H1 (cell line): ENCODE data around the gene FRK. TPM values are rescaled to one million over a fixed set of nuclear protein-coding genes. Genes with fewer than 3 reads are reported as not detected.

Source experiments
- CTCF ChIA-PET: fragments of 300-600 bp; sonication (Branson Sonifier 250); formaldehyde crosslinking; loops from one replicate; lab custom pipeline; 2021; ENCODE audit not compliant: partially characterized antibody; lab: Charles Lee
- POLR2A ChIA-PET: fragments of 300-600 bp; sonication (Branson Sonifier 250); formaldehyde crosslinking; loops from one replicate; lab custom pipeline; 2021; ENCODE audit warnings: inconsistent platforms; ENCODE audit not compliant: partially characterized antibody; lab: Charles Lee
- DNase-seq, 2 experiments: peaks; one replicate each; pipeline versions ENCODE4 v3.0.0 to v3.0.0-alpha.2; 2010 to 2022; ENCODE audit warnings: low spot score in 2 of 2, low read depth in 1 of 2, mixed read lengths in 1 of 2
- FAIRE-seq: peaks from 2 replicates; lab custom pipeline; 2011; peaks lifted over from hg19 to GRCh38; lab: Jason Lieb, UNC
- H2AFZ ChIP-seq: 2 replicates; pipeline ENCODE4 v1.8.1; 2012; ENCODE audit warnings: low read length, inconsistent platforms
- H2AK5ac ChIP-seq: 2 replicates; pipeline ENCODE4 v1.6.1; 2013; ENCODE audit warnings: low read depth, low read length
- H2BK120ac ChIP-seq: replicated peaks from 2 replicates; pipeline ENCODE3; 2013; ENCODE audit warnings: low read depth, low read length, inconsistent platforms
- H2BK12ac ChIP-seq: 2 replicates; pipeline ENCODE4 v1.6.1; 2013; ENCODE audit warnings: low read depth, low read length
- H2BK15ac ChIP-seq: 2 replicates; pipeline ENCODE4 v1.6.1; 2013; ENCODE audit warnings: low read length
- H2BK20ac ChIP-seq: 2 replicates; pipeline ENCODE4 v1.6.1; 2013; ENCODE audit warnings: low read length
- H2BK5ac ChIP-seq: 2 replicates; pipeline ENCODE4 v1.6.1; 2013; ENCODE audit warnings: low read depth, low read length
- H3K14ac ChIP-seq: 2 replicates; pipeline ENCODE4 v1.6.1; 2013; ENCODE audit warnings: inconsistent platforms; ENCODE audit not compliant: insufficient read length
- H3K18ac ChIP-seq: 2 replicates; pipeline ENCODE4 v1.6.1; 2013; ENCODE audit warnings: low read length; ENCODE audit errors: extremely low read depth
- H3K23ac ChIP-seq: 2 replicates; pipeline ENCODE4 v1.6.1; 2013; ENCODE audit warnings: inconsistent platforms; ENCODE audit not compliant: insufficient read length
- H3K23me2 ChIP-seq: 2 replicates; pipeline ENCODE4 v1.6.1; 2013; ENCODE audit warnings: low read depth, low read length
- H3K27ac ChIP-seq: 2 replicates; pipeline ENCODE4 v1.6.1; 2011; ENCODE audit warnings: low read depth, low read length, inconsistent platforms
- H3K27me3 ChIP-seq, 4 experiments: replicated peaks in 1 of 4; 1 replicate in 1 of 4; 2 replicates in 3 of 4; pipeline versions ENCODE4 v1.6.1 to v1.8.1; 2011 to 2013; ENCODE audit warnings: low read length in 3 of 4, mild to moderate bottlenecking in 3 of 4, inconsistent platforms in 2 of 4, mixed read lengths in 2 of 4, moderate library complexity in 1 of 4; ENCODE audit not compliant: control insufficient read depth in 3 of 4, insufficient read depth in 3 of 4; ENCODE audit errors: extremely low read depth in 1 of 4
- H3K36me3 ChIP-seq, 4 experiments: 2 replicates each; pipeline versions ENCODE4 v1.6.1 to v1.8.1; 2011 to 2013; ENCODE audit warnings: mild to moderate bottlenecking in 4 of 4, low read length in 3 of 4, moderate library complexity in 2 of 4, control low read depth in 1 of 4, inconsistent platforms in 1 of 4; ENCODE audit not compliant: insufficient read depth in 4 of 4, control insufficient read depth in 2 of 4
- H3K4ac ChIP-seq: replicated peaks from 2 replicates; pipeline ENCODE3; 2013; ENCODE audit warnings: low read length, low read depth, mixed read lengths, inconsistent platforms; ENCODE audit not compliant: insufficient read length
- H3K4me1 ChIP-seq, 4 experiments: replicated peaks in 1 of 4; 1 replicate in 1 of 4; 2 replicates in 3 of 4; pipeline versions ENCODE4 v1.6.1 to v1.8.1; 2011 to 2013; ENCODE audit warnings: low read length in 3 of 4, inconsistent platforms in 2 of 4, mixed read lengths in 1 of 4; ENCODE audit not compliant: insufficient read depth in 4 of 4, control insufficient read depth in 3 of 4
- H3K4me2 ChIP-seq, 2 experiments: 2 replicates each; pipeline versions ENCODE4 v1.6.1 to v1.8.1; 2011 to 2013; ENCODE audit warnings: low read depth in 2 of 2, low read length in 2 of 2, control low read depth in 1 of 2, inconsistent platforms in 1 of 2, mild to moderate bottlenecking in 1 of 2; ENCODE audit not compliant: insufficient read depth in 1 of 2
- H3K4me3 ChIP-seq, 4 experiments: fragments of 200-600, 300-600 bp in 1 of 4; sonication (generic), shearing (Covaris generic), sonication (Bioruptor Twin) in 1 of 4; 2 replicates each; pipeline versions ENCODE4 v1.5.1 to v1.8.1; 2011 to 2016; ENCODE audit warnings: low read length in 4 of 4, low read depth in 3 of 4, control low read depth in 2 of 4, inconsistent platforms in 2 of 4, mild to moderate bottlenecking in 2 of 4, mixed read lengths in 1 of 4, moderate library complexity in 1 of 4; ENCODE audit not compliant: insufficient read depth in 2 of 4; ENCODE audit errors: extremely low read depth in 1 of 4
- H3K56ac ChIP-seq: replicated peaks from 2 replicates; pipeline ENCODE3; 2013; ENCODE audit warnings: low read depth, mild to moderate bottlenecking, mixed read lengths, low read length, inconsistent platforms; ENCODE audit not compliant: insufficient read length
- H3K79me1 ChIP-seq: 2 replicates; pipeline ENCODE4 v1.6.1; 2013; ENCODE audit warnings: low read depth, low read length, control low read depth
- H3K79me2 ChIP-seq, 2 experiments: 2 replicates each; pipeline versions ENCODE4 v1.6.1 to v1.8.1; 2012 to 2013; ENCODE audit warnings: low read length in 2 of 2, mild to moderate bottlenecking in 2 of 2, inconsistent platforms in 1 of 2; ENCODE audit not compliant: insufficient read depth in 2 of 2, control insufficient read depth in 1 of 2
- H3K9ac ChIP-seq, 4 experiments: replicated peaks in 1 of 4; 1 replicate in 1 of 4; 2 replicates in 3 of 4; pipeline versions ENCODE4 v1.6.1 to v1.8.1; 2011 to 2013; ENCODE audit warnings: low read depth in 3 of 4, low read length in 3 of 4, control low read depth in 2 of 4, mild to moderate bottlenecking in 2 of 4, moderate library complexity in 2 of 4, inconsistent platforms in 1 of 4; ENCODE audit errors: extremely low read depth in 1 of 4
- H3K9me3 ChIP-seq, 2 experiments: 2 replicates each; pipeline versions ENCODE4 v1.6.1 to v1.8.1; 2012 to 2013; ENCODE audit warnings: mild to moderate bottlenecking in 2 of 2, moderate library complexity in 2 of 2, control low read depth in 1 of 2, inconsistent platforms in 1 of 2, low read depth in 1 of 2, low read length in 1 of 2, mixed read lengths in 1 of 2; ENCODE audit not compliant: insufficient read depth in 2 of 2
- H4K20me1 ChIP-seq, 2 experiments: replicated peaks in 1 of 2; 2 replicates each; pipeline versions ENCODE3 to v1.8.1; 2011 to 2013; ENCODE audit warnings: inconsistent platforms in 2 of 2, low read length in 2 of 2, mild to moderate bottlenecking in 1 of 2; ENCODE audit not compliant: insufficient read depth in 2 of 2, control insufficient read depth in 1 of 2
- H4K5ac ChIP-seq: 2 replicates; pipeline ENCODE4 v1.6.1; 2013; ENCODE audit warnings: low read length, low read depth, mixed read lengths, inconsistent platforms; ENCODE audit not compliant: insufficient read length
- H4K8ac ChIP-seq: 2 replicates; pipeline ENCODE4 v1.8.0; 2013; ENCODE audit warnings: mild to moderate bottlenecking, moderate library complexity, low read length, inconsistent platforms; ENCODE audit not compliant: insufficient read depth; ENCODE audit errors: extremely low read depth
- H4K91ac ChIP-seq: replicated peaks from 2 replicates; pipeline ENCODE3; 2013; ENCODE audit warnings: low read length, mixed read lengths, inconsistent platforms; ENCODE audit not compliant: insufficient read length
- JUN ChIP-seq: IDR thresholded peaks from 2 replicates; pipeline ENCODE4 v1.6.1; 2011; ENCODE audit warnings: low read depth, mild to moderate bottlenecking, improper control_type of control experiment, low read length
- POLR2A ChIP-seq, 2 experiments: IDR thresholded peaks; 1 replicate in 1 of 2; 2 replicates in 1 of 2; pipeline ENCODE4 v1.6.1; 2011; ENCODE audit warnings: low read depth in 2 of 2, low read length in 2 of 2, mild to moderate bottlenecking in 2 of 2; ENCODE audit errors: control extremely low read depth in 1 of 2
- WGBS, 2 experiments: shearing (Covaris generic) in 1 of 2; methylation state at CpG; one replicate each; pipeline versions ENCODE4 v1.1.6 to v1.1.7; 2013 to 2015; ENCODE audit warnings: low lambda C conversion rate in 2 of 2, mixed read lengths in 2 of 2, inconsistent platforms in 1 of 2, low coverage in 1 of 2, missing lambda C conversion rate in 1 of 2; ENCODE audit not compliant: insufficient replicate concordance in 2 of 2, insufficient coverage in 1 of 2, insufficient read length in 1 of 2; ENCODE audit errors: extremely low coverage in 1 of 2, missing lambda C conversion rate in 1 of 2; 5-methylcytosine and 5-hydroxymethylcytosine counted together
- polyA plus RNA-seq, 7 experiments: library from polyadenylated mRNA; depleted of rRNA in 3 of 7; stranded (reverse) in 5 of 7; unstranded in 2 of 7; fragments of >200 nt in 5 of 7; fragments of 200-250 nt in 2 of 7; gene quantifications; 1 replicate in 5 of 7; 2 replicates in 1 of 7; 4 replicates in 1 of 7; pipeline versions ENCODE4 v1.2.1 to v1.2.3, GENCODE V29; 2011 to 2013; ENCODE audit warnings: missing spikeins in 2 of 7, mixed read lengths in 2 of 7
- total RNA-seq: library from RNA; stranded (reverse); fragmentation: NEBNext Ultra II Directional; extraction: Animal tissue kit (Norgen Biotek cat#: 25700); gene quantifications from 2 replicates; pipeline ENCODE4 v1.2.1, GENCODE V29; 2021
- TF ChIP-seq, protein P1 (sequence below): IDR thresholded peaks from 2 replicates; pipeline ENCODE4 v1.6.1; 2011; ENCODE audit warnings: low read depth, mild to moderate bottlenecking, low read length; ENCODE audit not compliant: insufficient read depth

The FRK gene
- total and polyA plus RNA-seq, 2 of the 8 experiments (the other 6 are each of a cell fraction or from before 2014, with no cell fraction given), result 0.11 to 0.24 TPM

DNA sequence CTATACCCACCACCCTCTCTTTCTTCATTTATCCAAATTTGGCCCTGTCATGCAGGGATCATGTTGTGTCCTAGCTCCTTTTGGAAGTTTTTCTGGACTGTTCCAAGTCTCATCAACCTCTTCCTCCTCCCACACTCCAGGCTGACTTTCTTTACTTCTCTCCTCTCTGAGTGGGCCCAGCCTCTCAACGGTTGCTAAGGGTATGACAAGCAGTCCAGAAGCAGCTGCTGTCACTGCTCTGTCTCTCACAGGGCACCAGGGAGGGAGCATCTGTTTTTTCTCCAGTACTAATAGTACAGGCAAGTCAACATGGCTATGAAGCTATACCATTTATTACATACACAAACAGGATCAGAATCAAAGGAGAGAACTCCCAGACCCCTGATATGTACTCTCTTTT is 48.1 kb upstream of the FRK start:
- peaks cover 0 to 20% of the 10 kb centered on the region in 2 experiments; a peak in 2 of 4 replicates for H3K79me2 ChIP-seq
- H3K56ac ChIP-seq, result no peak overlapping the region
- no peak overlapping the region for H3K14ac ChIP-seq
- no peak overlapping the region for H2BK120ac ChIP-seq
- no peak overlapping the region for H2AK5ac ChIP-seq
- ChIA-PET CTCF (interaction anchor here (0.9 to 2.3 kb wide), 7 partner anchors 9 to 172 kb away, joined by 3 to 11 read pairs (median 3); no protein-coding TSS in a partner anchor), POLR2A (interaction anchor here (1.4 kb wide), 1 partner anchor 14 kb away, joined by 5 read pairs; no protein-coding TSS in a partner anchor)
- no peak overlapping the region for H3K4me2 ChIP-seq
- H3K4ac ChIP-seq, result no peak overlapping the region
- 80% methylated on average over 1 of the region's 1 CpG; no CpG with 5 or more reads in 1 of the 2 experiments for WGBS, 2 experiments
- TF ChIP-seq POLR2A (IDR thresholded peaks at IDR 0.05; ENCODE audit: control extremely low read depth in 1 of 2, low read depth in 2 of 2, low read length in 2 of 2) (no peak), JUN (no peak)
- TF ChIP-seq, protein P1, sequence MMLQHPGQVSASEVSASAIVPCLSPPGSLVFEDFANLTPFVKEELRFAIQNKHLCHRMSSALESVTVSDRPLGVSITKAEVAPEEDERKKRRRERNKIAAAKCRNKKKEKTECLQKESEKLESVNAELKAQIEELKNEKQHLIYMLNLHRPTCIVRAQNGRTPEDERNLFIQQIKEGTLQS, result no peak
- H3K4me1 ChIP-seq, result peaks cover 0 to 25% (median 16%) of the 10 kb centered on the region in 4 experiments
- H3K27ac ChIP-seq, result no peak overlapping the region
- H2BK5ac ChIP-seq, result no peak overlapping the region
- DNase-seq, result no peak
- H3K36me3 ChIP-seq, result peaks cover 7 to 51% (median 30%) of the 10 kb centered on the region in 4 experiments
- H3K18ac ChIP-seq, result no peak overlapping the region
- no peak overlapping the region for H4K5ac ChIP-seq
- no peak overlapping the region for H2AFZ ChIP-seq
- no peak overlapping the region for H2BK15ac ChIP-seq
- H4K8ac ChIP-seq, result no peak overlapping the region
- no peaks in the 10 kb centered on the region for H3K27me3 ChIP-seq
- H3K9ac ChIP-seq, result no peak overlapping the region
- no peak overlapping the region for H3K23ac ChIP-seq
- H3K23me2 ChIP-seq, result no peaks in the 10 kb centered on the region
- H3K4me3 ChIP-seq, result no peak overlapping the region
- H3K9me3 ChIP-seq, result no peaks in the 10 kb centered on the region
- no peaks in the 10 kb centered on the region for H4K20me1 ChIP-seq
- FAIRE-seq, result no peak
- H2BK20ac ChIP-seq, result no peak overlapping the region
- no peak overlapping the region for H2BK12ac ChIP-seq
- H4K91ac ChIP-seq, result no peak overlapping the region
- no peaks in the 10 kb centered on the region for H3K79me1 ChIP-seq
